GM21717 (cell line): ENCODE measurements around the gene CADPS2.

ENCODE experiments used
- ATAC-seq: cut with Tn5 transposase; IDR thresholded peaks from one replicate; pipeline ENCODE4 v1.9.1; 2021; ENCODE audit warnings: mild to moderate bottlenecking, moderate library complexity; ENCODE audit not compliant: unreplicated experiment

Gene CADPS2

GRCh38 chr7:122886357-122887081 is at the start of gene CADPS2:
CADPS2 (minus strand) TSS chr7:122886460; CDS start chr7:122886337, 123 bp downstream.
- ATAC-seq: peak; percentile 83

- no peak for ATAC-seq
Observed at GRCh38 chr7:122935620-122936019, 49.4 kb upstream of the CADPS2 start.

- no peak for ATAC-seq
Observed at GRCh38 chr7:122919643-122920181, 33.5 kb upstream of the CADPS2 start.

- no peak for ATAC-seq
Observed at GRCh38 chr7:122914812-122915211, 28.6 kb upstream of the CADPS2 start.

- ATAC-seq: no peak
Observed at GRCh38 chr7:122913608-122914007, 27.3 kb upstream of the CADPS2 start.

- no peak for ATAC-seq
Observed at GRCh38 chr7:122902751-122903495, 16.7 kb upstream of the CADPS2 start.

GRCh38 chr7:122901250-122901649 is 15.0 kb upstream of the CADPS2 start:
- no peak for ATAC-seq

- ATAC-seq: no peak
Observed at GRCh38 chr7:122896509-122896908, 10.2 kb upstream of the CADPS2 start.

GRCh38 chr7:122893486-122893885 is 7.2 kb upstream of the CADPS2 start:
- no peak for ATAC-seq

- no peak for ATAC-seq
Observed at GRCh38 chr7:122889116-122889515, 2.9 kb upstream of the CADPS2 start.

- no peak for ATAC-seq
Observed at GRCh38 chr7:122887848-122888247, 1.6 kb upstream of the CADPS2 start.

GRCh38 chr7:122887198-122887597 is 938 bp upstream of the CADPS2 start:
- ATAC-seq: no peak

- ATAC-seq: no peak
Observed at GRCh38 chr7:122885583-122886356, 490 bp downstream of the CADPS2 start.

GRCh38 chr7:122884186-122884585 is 2.1 kb downstream of the CADPS2 start:
- ATAC-seq: no peak

GRCh38 chr7:122883049-122883680 is 3.1 kb downstream of the CADPS2 start:
- no peak for ATAC-seq

GRCh38 chr7:122881324-122881723 is 4.9 kb downstream of the CADPS2 start:
- ATAC-seq: no peak

- ATAC-seq: no peak
Observed at GRCh38 chr7:122869260-122869659, 17.0 kb downstream of the CADPS2 start.

- no peak for ATAC-seq
Observed at GRCh38 chr7:122867471-122867980, 18.7 kb downstream of the CADPS2 start.

GRCh38 chr7:122864838-122865237 is 21.4 kb downstream of the CADPS2 start:
- no peak for ATAC-seq

- no peak for ATAC-seq
Observed at GRCh38 chr7:122864016-122864415, 22.2 kb downstream of the CADPS2 start.

GRCh38 chr7:122858320-122858719 is 27.9 kb downstream of the CADPS2 start:
- no peak for ATAC-seq
